Muscle of arm (tissue), 12 donors: ENCODE results near the gene ZNF783. TPM values are rescaled to one million over a fixed set of nuclear protein-coding genes. Genes with fewer than 3 reads are reported as not detected.

Experiments used
- DNase-seq: peaks from one replicate; pipeline ENCODE4 v3.0.0-alpha.2; 2013
- polyA plus RNA-seq, 12 donors: library from polyadenylated mRNA; unstranded; fragments of 120-200 nt; gene quantifications; one replicate each; pipeline ENCODE4 v1.2.1, GENCODE V29; 2013; ENCODE audit not compliant: insufficient read length in 12 of 12

The ZNF783 gene
- polyA plus RNA-seq, 12 donors, result 9.3 to 28.5 (median 11.9) TPM; not detected in 1

DNA sequence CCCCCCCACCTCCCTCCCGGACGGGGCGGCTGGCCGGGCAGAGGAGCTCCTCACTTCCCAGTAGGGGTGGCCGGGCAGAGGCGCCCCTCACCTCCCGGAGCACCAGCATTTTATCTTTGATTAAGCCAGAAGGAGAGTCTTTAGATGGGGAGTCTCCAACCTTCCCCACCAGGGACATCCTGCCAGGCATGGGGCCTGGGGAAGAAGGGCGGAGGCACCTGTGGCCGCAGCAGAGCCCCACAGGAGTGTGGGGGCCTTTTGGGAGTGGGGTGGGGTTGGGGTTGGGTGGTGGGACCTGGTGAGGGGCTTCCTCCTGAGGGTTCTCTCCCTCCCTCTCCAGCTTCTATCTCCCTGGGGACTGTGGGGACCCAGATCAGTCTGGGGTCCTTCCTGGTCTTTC, 18.2 kb downstream of the ZNF783 start:
- no peak for DNase-seq

DNA sequence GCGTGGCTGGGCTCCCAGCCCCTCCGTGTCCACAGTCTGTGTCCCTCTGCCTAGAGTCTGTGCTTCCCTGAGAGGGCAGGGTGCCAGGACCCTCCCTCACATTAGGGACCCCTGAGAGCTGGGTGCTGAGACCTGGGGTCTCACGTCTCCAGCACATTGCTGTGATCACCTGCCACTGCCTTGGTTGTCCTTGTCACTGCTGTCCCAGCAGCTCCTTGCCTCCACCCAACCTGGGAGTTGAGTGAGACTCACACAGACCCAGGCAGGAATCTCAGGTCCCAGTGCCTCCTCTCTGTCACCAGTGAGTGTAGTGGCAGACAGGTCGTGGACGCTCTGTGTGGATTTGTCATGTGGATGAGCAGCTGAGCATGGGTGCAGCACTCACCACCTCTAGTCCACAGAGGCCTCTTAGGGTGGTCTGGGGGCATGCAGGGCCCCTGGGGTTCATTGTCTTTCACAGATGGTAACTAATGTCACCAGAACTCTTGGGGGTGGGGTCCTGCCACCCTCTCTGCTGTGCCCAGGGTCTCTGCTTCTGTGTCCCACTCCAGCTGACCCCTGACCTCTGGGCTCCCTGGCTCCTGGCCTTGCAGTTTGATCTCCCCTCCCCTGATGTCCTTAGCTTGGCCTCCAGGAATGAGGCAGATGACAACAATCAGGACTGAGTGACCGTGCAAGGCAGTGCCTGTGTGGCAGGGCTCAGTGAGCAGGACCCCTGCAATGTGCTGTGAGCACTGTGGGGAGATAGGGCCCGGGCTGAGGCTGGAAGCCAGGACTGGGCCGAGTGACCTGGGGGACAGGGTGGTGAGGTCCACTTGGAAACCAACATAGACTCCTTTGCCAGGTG, 18.9 kb downstream of the ZNF783 start:
- no peak for DNase-seq

DNA sequence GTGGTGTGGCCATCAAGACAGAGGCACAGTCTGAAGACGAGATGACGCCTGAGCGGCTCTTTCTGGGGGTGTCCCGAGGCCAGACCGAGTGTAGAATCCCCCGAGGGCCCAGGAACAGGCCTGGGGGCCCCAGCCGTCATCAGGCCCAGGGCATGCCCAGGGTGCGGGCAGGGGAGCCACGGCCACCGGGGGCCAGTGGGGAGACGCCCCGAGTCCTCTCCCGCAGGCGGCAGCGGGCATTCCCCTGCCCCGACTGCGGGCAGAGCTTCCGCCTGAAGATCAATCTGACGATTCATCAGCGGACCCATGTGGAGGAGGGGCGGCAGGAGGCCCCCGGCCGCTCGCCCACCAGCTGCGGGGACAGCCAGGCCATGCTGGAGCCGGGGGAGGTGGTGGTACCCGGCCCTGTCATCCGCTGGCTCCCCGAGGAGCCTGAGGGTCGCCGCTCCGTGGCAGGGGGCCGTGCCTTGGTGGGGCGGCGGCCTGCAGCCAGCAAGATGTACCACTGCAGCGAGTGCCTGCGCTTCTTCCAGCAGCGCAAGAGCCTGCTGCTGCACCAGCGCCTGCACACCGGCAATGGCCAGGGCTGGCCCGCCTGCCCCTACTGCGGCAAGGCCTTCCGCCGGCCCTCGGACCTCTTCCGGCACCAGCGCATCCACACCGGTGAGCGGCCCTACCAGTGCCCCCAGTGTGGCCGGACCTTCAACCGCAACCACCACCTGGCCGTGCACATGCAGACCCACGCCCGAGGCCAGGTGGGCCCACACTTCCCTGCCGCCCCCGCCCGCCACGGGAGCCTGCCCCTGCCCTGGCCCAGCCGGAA, 19.7 kb downstream of the ZNF783 start:
- no peak for DNase-seq

DNA sequence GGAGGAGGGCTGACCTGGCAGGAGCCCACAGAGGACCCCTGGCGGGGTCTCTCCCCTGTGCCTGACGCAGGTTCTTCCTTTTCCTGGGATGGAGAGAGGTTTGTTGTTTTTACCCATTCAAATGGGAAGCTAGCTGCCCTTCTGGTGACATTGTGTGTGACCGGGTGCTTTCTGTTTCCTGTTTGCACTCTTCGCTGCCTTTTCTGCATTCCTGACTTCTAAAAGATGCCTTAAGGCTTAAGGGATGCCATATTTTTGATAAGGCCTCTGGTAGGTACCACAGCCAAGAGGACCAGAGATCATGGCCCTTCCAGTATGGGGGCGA, 20.3 kb downstream of the ZNF783 start:
- DNase-seq, result no peak

DNA sequence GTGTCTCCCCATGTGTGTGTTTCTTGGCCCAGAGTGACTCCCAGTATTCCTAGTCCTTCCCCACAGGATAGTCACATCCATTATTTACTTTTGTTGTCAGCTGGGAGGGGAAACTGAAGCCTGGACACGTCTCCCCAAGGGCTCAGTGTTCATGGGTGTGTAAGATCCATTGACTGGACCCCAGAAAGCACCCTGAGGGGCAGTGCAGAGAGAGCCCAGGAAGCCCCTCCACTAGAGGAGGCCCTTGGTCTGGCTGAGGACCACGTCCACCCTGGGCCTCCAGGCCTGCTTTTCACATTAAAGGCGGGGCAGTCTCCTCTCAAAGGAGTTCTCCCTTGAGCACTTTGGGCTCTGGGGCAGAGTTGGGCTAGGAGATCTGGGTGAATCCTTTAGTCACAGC, 21.3 kb downstream of the ZNF783 start:
- no peak for DNase-seq

DNA sequence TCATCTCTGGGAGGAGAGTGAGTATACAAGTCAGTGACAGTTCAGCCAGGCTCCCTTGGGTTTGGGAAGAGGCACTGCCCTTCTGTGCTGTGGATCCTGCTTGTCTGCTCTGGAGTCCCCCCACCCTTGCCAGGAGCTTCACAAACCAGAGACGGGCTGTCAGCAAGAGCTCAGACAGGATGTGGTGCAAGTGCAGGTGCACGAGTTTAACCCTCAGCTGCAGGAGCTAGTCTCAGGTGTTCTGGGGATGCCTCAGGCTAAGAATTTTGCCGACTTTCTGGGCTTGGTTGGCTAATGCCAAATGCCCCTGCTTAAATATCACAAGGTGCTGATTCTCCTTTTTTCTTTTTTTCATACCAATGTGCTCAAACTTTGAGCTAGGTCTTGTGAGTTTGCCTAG, 22.3 kb downstream of the ZNF783 start:
- DNase-seq, result no peak

DNA sequence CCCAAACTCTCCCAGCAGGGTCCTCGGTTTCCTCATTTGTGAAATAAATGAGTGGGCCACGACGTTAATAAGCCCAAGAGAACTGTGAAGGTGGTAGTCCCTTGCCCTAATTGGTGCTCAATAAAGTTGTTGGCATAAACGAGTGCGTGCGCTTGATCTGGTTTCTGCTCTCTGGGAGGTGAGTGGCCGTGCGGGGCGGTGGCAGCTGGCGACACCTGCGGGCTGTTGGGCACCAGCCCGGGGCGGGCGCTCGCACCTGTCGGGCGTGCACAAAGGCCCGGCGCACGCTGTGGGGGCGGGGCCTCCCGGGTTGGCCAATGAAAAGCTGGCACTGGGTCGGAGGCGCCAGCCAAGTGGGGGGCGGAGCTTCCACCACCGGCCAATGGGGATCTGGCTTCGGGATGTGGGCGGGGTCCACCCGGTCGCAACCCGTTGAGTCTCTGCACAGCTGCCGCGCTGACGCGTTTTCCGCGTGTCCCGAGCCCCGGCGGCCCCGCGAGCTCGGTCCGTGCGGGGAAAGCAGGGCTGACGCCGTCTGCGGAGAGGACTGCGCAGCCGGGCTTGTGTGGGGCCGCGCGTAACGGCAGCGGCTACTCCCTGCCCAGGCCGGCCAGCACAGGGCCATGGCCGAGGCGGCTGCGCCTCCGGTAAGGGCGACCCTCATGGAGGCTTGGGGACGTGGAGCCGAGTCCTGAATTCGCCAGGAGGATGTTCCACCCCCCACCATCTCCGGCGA, 23.0 kb downstream of the ZNF783 start:
- peak; percentile 88 for DNase-seq

DNA sequence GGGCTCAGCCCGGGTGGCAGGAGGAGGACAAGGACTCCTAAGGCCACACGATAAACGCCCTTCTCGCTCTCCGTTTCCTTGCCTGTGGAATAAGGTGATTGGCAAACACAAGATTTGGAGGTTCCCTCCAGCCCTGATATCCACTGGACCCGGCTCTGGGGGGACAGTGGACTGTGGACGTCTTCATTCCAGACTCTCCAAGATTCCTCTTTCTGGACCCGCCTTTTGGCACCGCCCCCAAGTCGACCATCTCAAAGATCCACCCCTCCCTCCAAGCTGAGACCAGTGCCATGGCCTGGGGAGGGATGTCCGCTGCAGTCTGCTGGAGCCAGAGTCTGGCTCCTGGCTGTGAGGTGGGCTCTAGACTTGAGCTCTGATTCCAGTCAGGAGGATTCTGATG, 23.6 kb downstream of the ZNF783 start:
- peak; percentile 31 for DNase-seq

DNA sequence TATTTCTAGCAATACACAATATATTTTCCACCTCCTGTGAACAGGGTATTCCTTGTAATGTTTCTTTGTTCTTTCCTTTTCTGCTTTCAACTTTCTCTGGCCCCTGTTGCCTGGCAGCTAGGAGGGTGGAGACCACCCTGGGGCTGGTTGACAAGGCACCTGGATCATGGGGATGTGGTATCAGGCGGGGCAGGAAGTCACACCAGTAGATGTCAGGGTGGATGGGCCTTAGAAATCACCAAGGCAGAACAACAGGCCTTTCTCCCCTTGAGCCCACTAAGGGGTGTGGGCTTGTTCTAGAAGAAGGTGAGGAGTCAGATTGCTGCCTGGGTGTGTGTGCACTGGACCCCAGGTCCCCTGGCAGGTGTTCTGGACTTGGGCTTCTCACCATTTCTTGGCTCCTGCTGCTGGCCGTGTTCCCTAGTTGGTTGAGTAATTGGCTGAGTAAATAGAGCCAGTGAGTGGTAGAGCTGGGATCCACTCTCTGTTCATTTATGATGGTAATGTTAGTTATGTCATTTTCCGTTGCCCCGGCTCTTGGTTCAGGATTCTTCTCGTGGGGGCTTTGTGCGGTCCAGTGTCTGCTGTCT, 24.9 kb downstream of the ZNF783 start:
- no peak for DNase-seq

DNA sequence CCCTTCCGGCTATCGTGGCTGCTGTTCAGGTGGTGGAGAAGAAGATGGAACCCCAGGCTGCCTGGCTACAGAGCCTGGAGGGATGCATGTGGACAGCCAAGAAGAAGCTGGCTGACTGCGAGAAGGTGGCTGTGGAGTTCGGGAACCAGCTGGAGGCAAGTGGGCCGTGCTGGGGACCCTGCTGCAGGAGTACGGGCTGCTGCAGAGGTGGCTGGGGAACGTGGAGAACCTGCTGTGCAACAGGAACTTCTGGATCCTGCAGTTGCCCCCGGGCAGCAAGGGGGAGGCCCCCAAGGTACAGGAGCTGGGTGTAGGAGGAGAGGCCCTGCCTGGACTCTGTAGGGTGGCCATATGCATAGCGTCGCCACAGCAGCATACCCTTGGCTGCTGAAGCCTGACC, 25.6 kb downstream of the ZNF783 start:
- no peak for DNase-seq

DNA sequence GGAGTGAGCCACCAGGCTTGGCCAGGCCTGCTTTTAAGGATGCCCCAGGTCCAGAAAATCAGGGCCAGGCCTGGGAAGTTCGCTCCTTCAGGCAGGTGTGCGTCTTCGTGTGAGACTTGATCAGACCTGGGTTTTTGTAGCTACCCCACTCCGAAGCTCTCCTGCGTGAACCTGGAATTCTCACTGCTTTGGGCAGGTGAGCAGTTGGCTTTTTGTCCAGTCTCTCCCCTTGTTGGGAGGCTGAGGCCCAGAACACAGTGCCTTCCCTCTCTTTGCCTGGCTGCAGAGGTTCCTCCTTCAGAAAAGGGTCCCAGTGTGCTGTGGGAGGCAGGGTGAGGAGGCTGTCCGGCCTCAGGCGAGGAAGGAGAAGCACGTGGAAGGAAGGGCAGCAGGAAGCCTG, 27.3 kb downstream of the ZNF783 start:
- no peak for DNase-seq

DNA sequence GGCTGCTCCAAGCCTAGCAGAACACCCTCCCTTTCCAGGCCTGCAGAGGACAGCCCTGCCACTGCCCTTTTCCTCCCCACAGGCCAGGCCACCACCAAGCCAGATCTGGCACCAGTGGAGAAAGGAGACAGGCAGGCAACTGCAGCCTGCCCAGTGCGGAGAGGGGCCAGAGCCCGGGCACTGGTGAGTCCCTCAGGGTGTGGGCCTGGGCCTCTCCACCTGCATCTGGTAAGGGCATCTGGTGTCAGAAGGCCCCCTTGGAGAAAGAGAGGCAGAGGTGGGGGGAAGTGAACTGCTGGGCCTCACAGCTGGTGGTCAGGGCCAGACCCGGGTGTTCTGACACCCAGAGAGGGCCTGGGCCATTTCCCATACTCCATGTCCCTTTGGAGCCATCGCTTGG, 27.9 kb downstream of the ZNF783 start:
- DNase-seq, result no peak

DNA sequence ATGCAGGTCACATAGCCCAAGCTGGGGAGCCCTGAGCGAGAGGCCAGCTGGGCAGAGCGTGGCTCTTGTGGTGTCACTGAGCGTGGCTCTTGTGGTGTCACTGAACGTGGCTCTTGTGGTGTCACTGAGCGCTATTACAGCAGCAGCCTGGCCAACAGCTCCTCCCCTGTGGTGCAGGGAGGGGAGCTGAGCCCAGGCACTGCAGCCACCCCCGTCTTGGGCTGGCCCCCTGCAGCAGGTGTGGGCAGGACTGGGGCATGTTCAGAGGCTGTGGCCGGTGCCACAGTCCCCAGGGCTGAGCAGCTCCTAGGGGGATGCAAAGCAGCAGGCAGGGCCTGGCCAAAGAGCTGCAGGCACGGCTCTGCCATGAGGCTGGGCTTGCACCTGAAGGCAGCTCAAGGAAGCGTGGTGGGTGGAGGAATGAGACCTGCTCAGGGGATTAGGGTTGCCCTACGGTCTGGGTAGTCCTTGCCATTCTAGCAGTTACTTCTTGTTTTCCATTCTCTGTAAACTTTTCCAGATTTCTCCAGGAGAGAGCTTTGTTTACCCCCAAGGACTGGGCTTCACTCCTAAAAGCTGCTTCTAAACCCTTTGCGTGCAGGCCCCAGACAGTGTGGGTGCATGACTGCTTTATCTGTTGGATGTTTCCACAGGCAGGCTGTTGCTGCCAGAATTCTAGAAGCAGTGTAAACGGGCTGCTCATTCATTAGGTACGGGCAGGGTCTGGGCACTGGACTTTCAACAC, 29.2 kb downstream of the ZNF783 start:
- no peak for DNase-seq

DNA sequence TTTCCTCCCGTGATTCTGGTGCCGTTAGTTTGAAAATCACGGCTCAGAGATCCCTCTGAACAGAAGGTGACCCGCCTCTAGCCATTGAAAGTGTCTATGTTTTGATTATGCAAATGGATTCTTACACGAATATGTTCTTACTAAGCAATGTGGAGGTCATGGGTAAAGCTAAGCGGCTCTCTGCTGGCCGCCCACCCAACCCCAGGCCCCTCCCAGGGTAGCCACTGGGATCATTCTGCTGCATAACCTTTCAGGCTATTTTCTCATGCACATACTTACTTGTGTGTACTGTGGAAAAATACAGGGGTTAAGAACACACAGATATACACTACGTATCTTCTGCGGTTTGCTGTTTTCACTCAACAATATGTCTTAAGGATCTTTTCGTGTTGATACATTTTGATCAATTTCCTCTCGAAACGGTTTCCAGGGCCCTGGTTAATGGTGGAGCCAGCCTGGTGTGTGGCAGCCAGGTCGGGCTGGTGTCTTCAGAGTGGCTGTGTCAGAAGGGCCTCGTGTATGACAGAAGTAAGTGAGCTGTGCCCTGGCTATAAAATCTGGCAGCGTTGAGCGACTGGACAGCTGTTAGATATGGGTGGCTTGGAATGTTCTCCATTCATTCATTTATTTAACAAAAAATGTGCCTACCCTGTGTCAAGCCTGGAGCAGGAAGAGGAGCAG, 29.9 kb downstream of the ZNF783 start:
- no peak for DNase-seq

DNA sequence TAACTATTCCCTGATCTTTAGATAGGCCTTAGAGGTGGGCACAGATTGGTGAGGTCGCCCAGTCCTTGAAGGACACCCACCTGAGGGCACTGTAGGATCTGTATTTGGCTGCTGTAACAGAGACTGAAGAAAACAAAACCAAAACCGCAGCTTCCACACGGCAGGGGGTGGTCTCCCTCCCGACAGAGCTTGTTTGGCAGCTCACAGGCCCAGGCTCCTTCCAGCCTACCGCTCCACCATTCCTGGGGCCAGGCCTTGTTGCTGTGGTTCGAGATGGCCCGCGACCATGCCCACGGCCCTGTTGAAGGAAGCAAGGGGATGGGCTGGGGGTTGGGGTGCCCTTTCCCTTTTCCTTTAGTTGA, 30.4 kb downstream of the ZNF783 start:
- no peak for DNase-seq

DNA sequence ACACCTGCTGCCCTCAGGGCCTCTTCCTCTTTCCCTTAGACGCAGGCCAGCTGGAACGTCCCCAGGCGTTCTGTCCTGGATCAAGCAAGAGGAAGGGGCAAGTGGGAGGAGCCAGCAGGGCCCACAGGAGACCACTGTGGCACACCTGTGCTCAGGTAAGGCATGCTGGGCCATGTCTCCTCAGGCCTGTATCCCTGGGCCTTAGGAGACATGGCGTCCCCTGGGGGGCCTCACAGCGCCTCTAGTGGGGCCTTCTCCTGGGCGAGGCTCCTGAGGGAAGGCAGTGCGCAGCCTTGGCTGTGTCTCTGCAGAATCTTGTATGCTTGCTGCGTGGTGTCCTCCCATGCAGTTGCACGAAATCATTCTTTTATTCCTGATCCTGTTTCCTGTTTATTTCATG, 31.3 kb downstream of the ZNF783 start:
- no peak for DNase-seq

DNA sequence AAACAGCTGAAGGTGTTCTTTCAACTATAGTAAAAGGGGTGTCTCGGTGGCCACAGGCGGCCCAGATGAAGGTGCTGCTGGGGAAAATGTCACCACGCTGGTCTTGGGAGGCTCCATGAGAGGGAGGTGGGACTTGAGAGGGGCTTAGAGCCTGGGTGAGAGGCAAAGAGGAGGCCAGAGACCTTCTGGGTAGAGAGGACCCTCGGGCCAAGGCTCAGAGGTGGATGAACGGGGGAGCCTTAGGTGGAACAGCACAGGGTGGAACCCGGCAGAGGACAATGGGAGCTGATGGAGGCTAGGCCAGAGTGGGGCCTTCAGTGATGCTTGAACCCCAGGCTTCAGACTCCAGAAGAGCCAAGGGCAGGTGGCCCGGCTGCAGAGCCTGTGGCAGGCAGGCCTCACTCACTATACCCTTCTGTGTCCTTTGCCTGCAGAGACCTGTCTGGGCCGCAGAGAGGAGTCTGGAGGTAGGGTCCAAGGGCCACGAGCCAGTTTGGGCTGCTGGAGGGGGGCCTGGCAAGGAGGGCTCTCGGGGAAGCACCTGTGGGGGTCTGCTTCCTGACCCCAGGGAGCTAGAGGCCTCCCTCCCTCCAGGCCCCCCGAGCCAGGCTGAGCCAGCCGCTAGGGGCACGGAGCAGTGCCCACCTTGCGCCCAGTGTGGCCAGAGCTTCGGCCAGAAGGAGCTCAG, 32.1 kb downstream of the ZNF783 start:
- no peak for DNase-seq

DNA sequence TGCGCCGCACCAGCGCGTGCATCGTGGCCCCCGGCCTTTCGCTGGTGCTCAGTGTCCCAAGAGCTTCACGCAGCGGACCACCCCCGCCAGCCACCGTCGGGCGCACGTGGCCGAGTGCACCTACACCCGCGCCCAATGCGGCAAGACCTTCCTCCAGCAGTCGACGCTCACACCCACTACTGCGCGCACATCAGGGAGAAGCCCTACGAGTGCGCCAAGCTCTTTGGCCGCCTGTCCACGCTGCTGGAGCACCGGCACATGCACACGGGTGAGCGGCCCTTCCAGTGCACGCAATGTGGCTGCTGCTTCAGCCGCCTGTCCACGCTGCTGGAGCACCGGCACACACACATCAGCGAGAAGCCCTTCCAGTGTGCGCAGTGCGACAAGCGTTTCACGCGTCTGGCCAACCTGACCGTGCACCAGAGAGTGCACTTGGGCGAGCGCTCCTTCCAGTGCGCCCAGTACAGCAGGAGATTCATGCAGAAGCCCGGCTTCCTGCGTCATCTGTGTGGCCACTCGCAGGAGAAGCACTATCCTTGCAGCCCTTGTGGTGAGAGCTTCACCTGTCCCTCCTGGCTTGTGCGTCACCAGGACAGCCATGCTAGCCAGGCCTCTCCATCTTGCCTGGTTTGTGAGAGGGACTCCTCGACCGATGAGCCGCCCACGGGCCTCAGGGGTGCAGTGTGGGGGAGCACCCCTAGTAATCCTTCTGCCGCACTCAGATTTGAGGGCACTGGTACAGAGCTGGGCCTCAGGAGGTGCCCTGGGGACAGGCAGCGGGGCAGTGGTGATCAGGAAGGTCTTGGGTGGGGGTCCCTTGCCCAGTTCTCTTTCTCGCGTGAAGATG, 32.9 kb downstream of the ZNF783 start:
- DNase-seq, result no peak

DNA sequence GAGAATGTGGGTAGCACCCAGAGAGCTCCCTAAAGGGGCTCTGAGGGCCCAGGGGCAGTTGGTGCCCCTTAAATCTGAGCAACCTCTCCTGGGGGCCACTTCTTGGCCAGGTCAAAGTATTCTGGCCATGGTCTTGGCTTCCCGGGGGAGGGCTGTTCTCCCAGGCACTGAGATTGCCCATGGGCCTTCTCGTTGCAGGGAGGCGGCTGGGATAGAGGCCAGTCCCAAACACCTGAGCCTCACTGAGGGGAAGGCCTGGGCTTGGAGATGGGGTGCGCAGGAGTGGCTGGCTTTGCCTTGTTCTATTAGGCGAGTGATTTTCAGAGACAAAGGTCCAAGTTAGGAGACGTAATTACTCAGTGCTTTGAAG, 33.5 kb downstream of the ZNF783 start:
- DNase-seq, result no peak
